Glomerular visceral epithelial cell (primary cell): ENCODE data around the gene CCDC50.

ENCODE experiments used
- DNase-seq: peaks from one replicate; pipeline ENCODE4 v3.0.0-alpha.2; 2016; ENCODE audit errors: extremely low spot score

Gene CCDC50

GRCh38 chr3:191378142-191378812 lies 49.1 kb downstream of the CCDC50 start:
- no peak for DNase-seq

GRCh38 chr3:191379446-191379845 lies 50.3 kb downstream of the CCDC50 start:
- DNase-seq = no peak

- DNase-seq = no peak
These were observed 50.8 kb downstream of the CCDC50 start for GRCh38 chr3:191380001-191380400.

- no peak for DNase-seq
These were observed 52.1 kb downstream of the CCDC50 start for GRCh38 chr3:191381303-191381702.

GRCh38 chr3:191382661-191383060 lies 53.5 kb downstream of the CCDC50 start:
- DNase-seq = no peak

- DNase-seq = no peak
These were observed 53.9 kb downstream of the CCDC50 start for GRCh38 chr3:191383124-191383523.

- no peak for DNase-seq
These were observed 55.9 kb downstream of the CCDC50 start for GRCh38 chr3:191385101-191385500.

- no peak for DNase-seq
These were observed 58.4 kb downstream of the CCDC50 start for GRCh38 chr3:191387441-191388077.

- DNase-seq = no peak
These were observed 59.6 kb downstream of the CCDC50 start for GRCh38 chr3:191388823-191389222.

- no peak for DNase-seq
These were observed 61.4 kb downstream of the CCDC50 start for GRCh38 chr3:191390580-191390979.

GRCh38 chr3:191391861-191392808 lies 62.9 kb downstream of the CCDC50 start:
- no peak for DNase-seq

- no peak for DNase-seq
These were observed 64.0 kb downstream of the CCDC50 start for GRCh38 chr3:191393146-191393545.

GRCh38 chr3:191397771-191398170 lies 68.6 kb downstream of the CCDC50 start:
- no peak for DNase-seq

GRCh38 chr3:191398607-191399006 lies 69.4 kb downstream of the CCDC50 start:
- DNase-seq = no peak

- no peak for DNase-seq
These were observed 70.7 kb downstream of the CCDC50 start for GRCh38 chr3:191399918-191400317.

GRCh38 chr3:191401775-191402357 lies 72.7 kb downstream of the CCDC50 start:
- DNase-seq = no peak

- DNase-seq = no peak
These were observed 80.7 kb downstream of the CCDC50 start for GRCh38 chr3:191409791-191410359.

- peak; percentile 28 for DNase-seq
These were observed 83.6 kb downstream of the CCDC50 start for GRCh38 chr3:191412759-191413158.

GRCh38 chr3:191414286-191414685 lies 85.1 kb downstream of the CCDC50 start:
- DNase-seq = no peak

GRCh38 chr3:191414732-191415131 lies 85.5 kb downstream of the CCDC50 start:
- DNase-seq = no peak

GRCh38 chr3:191415566-191415965 lies 86.4 kb downstream of the CCDC50 start:
- no peak for DNase-seq

- DNase-seq = no peak
These were observed 88.2 kb downstream of the CCDC50 start for GRCh38 chr3:191417457-191417729.
